ENCODE data around the gene GTPBP6. TPM values are rescaled to one million over a fixed set of nuclear protein-coding genes. Genes with fewer than 3 reads are reported as not detected.
A peak's percentile ranks its signal among the peaks of the same experiment; 100 is the strongest.
"Not testable (repeated sequence)": the region's sequence is repeated elsewhere in the genome, so short reads cannot be mapped to it uniquely, and the experiment has no call there.

GTPBP6 gene
- total and polyA plus RNA-seq, 10 donors: 25.4 to 69.4 (median 43.8) TPM

DNA sequence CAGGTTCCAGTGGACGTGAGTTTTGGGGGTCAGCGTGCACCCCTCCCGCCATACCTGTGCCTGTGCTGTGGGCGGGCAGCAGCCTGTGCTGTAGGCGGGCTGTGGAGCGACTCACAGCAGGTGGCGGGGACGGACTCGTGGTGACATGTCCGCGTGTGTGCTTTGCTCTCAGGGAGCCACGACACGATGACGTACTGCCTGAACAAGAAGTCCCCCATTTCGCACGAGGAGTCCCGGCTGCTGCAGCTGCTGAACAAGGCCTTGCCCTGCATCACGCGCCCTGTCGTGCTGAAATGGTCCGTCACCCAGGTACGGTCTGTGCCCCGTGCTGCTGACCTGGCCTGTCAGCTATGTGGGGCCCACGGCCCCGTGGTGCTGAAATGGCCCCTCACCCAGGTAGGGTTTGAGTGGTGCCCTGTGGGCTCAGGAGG is 30.0 kb downstream of the GTPBP6 start:
- Histone ChIP-seq H3K4me3 (no peak overlapping the region), H3K27ac (no peak overlapping the region), H3K36me3 (peaks cover 3 to 88% (median 66%) of the 10 kb centered on the region in 6 donors), H3K9me3 (peaks cover 0 to 5% (median 0%) of the 10 kb centered on the region in 8 donors), H3K27me3 (replicated peaks in 1 of 7) (no peaks in the 10 kb centered on the region), H3K4me1 (peaks cover 0 to 7% (median 3%) of the 10 kb centered on the region in 6 donors)
- DNase-seq: peak; percentile 67
- peak in 1 of 3 donors; percentile 20 for TF ChIP-seq POLR2AphosphoS5 (IDR thresholded peaks at IDR 0.05)
- TF ChIP-seq POLR2A (IDR thresholded peaks at IDR 0.05): no peak
- WGBS, 5 donors: 94 to 99% (median 95%) methylated on average over 21 to 25 of the region's 25 CpGs
- intact Hi-C loops (cut with DNase I; ENCODE audit: low total_unique reads): no loop called here

DNA sequence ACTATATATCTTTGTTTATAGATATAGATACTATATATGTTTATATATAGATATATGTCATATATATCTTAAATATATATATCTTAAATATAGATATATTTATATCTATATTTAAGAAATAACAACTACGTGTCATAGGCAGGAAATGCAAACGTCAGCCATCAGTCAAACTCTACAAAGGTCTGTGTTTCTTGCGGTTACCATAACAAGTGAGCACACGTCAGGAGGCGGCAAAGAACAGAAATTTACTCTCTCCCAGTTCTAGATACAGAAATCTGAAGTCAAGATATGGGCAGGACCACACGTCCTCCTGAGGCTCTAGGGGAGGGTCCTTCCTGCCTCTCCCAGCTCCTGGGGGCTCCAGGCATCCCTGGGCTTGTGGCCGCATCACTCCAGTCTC is 30.9 kb downstream of the GTPBP6 start:
- WGBS, 5 donors: 86 to 92% (median 88%) methylated on average over 7 of the region's 7 CpGs
- DNase-seq: no peak
- intact Hi-C loops (cut with DNase I; ENCODE audit: low total_unique reads): no loop called here
- TF ChIP-seq POLR2A (IDR thresholded peaks at IDR 0.05): no peak
- TF ChIP-seq, protein P1, sequence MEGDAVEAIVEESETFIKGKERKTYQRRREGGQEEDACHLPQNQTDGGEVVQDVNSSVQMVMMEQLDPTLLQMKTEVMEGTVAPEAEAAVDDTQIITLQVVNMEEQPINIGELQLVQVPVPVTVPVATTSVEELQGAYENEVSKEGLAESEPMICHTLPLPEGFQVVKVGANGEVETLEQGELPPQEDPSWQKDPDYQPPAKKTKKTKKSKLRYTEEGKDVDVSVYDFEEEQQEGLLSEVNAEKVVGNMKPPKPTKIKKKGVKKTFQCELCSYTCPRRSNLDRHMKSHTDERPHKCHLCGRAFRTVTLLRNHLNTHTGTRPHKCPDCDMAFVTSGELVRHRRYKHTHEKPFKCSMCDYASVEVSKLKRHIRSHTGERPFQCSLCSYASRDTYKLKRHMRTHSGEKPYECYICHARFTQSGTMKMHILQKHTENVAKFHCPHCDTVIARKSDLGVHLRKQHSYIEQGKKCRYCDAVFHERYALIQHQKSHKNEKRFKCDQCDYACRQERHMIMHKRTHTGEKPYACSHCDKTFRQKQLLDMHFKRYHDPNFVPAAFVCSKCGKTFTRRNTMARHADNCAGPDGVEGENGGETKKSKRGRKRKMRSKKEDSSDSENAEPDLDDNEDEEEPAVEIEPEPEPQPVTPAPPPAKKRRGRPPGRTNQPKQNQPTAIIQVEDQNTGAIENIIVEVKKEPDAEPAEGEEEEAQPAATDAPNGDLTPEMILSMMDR (IDR thresholded peaks at IDR 0.05 in 8 of 11, conservative IDR thresholded peaks at IDR 0.05 in 3 of 11): no peak
- no peak for TF ChIP-seq POLR2AphosphoS5 (IDR thresholded peaks at IDR 0.05)
- peaks cover 0 to 79% (median 57%) of the 10 kb centered on the region in 6 donors for H3K36me3 ChIP-seq
- no peaks in the 10 kb centered on the region for H3K9me3 ChIP-seq
- no peaks in the 10 kb centered on the region for H3K27me3 ChIP-seq (replicated peaks in 1 of 7)
- no peak overlapping the region for H3K4me3 ChIP-seq
- no peak overlapping the region for H3K27ac ChIP-seq
- peaks cover 0 to 12% (median 4%) of the 10 kb centered on the region in 6 donors for H3K4me1 ChIP-seq

DNA sequence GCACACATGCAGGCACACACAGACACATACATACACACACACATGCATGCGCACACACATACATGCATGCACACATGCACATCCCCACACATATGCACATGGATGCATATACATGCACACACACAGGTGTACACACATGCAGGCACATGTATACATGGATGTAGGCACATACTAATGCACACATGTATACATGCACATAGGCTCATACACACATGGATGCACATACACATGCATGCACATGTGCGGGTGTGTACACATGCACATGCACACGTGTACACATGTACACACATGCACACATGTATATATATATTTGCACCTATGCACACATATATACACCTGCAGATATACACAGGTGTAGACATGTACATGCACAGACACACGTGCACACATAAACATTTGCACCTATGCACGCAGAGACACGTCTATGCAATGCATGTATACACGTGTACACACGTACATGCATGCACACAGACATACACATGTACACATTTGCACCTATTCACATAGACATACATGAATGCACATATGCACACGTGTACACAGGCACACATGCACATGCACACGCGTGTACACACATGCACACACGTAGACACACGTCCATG is 33.4 kb downstream of the GTPBP6 start:
- H3K4me3 ChIP-seq: no peak overlapping the region
- no peaks in the 10 kb centered on the region for H3K9me3 ChIP-seq
- H3K27me3 ChIP-seq (replicated peaks in 1 of 7): no peaks in the 10 kb centered on the region
- 95 to 96% (median 96%) methylated on average over 13 of the region's 13 CpGs for WGBS, 5 donors
- peak; percentile 27 for DNase-seq
- H3K4me1 ChIP-seq: peaks cover 0 to 30% (median 16%) of the 10 kb centered on the region in 6 donors
- TF ChIP-seq, protein P1 (IDR thresholded peaks at IDR 0.05 in 8 of 11, conservative IDR thresholded peaks at IDR 0.05 in 3 of 11): no peak
- no peak for TF ChIP-seq POLR2A (IDR thresholded peaks at IDR 0.05)
- no peak for TF ChIP-seq POLR2AphosphoS5 (IDR thresholded peaks at IDR 0.05)
- H3K36me3 ChIP-seq: peaks cover 0 to 54% (median 35%) of the 10 kb centered on the region in 6 donors
- intact Hi-C loops (cut with DNase I; ENCODE audit: low total_unique reads): no loop called here
- no peak overlapping the region for H3K27ac ChIP-seq

DNA sequence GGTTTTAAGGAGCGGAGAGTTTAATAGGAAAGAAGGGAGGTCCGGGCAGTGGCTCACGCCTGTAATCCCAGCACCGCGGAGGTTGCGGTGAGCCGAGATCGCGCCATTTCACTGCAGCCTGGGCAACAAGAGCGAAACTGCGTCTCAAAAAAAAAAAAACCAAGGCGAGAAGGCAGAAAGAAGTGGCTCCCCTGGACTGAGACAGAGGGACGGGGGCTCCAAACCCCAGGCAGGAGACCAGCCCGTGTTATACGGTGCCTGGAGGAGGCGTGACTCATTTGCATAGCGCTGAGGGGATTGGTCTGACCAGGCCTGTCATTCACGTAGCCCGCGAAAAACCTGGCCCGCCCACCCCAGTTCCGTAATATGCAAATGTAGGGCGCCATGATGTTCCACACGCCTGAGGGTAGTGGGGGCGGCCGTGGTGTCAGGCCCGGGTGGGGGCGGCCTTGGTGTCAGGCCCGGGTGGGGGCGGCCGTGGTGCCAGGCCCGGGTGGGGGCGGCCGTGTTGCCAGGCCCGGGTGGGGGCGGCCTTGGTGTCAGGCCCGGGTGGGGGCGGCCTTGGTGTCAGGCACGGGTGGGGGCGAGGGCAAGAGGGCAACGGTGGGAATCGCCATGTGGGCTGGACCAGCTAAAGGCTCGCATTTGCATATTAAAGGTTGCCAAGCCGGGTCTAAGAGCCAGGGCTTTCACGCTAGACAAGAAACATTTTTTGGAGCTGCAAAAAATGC is 35.3 kb downstream of the GTPBP6 start:
- TF ChIP-seq POLR2AphosphoS5 (IDR thresholded peaks at IDR 0.05): peak; percentile 35 to 54 (median 41)
- no peak for TF ChIP-seq POLR2A (IDR thresholded peaks at IDR 0.05)
- Histone ChIP-seq H3K4me1 (peaks cover 6 to 48% (median 23%) of the 10 kb centered on the region in 6 donors), H3K27me3 (replicated peaks in 1 of 7) (no peaks in the 10 kb centered on the region), H3K27ac (peak overlapping the region in 6 of 8 donors; percentile 55 to 86 (median 79)), H3K9me3 (no peaks in the 10 kb centered on the region), H3K36me3 (peaks cover 0 to 35% (median 17%) of the 10 kb centered on the region in 6 donors), H3K4me3 (peak overlapping the region; percentile 40 to 74 (median 49))
- WGBS, 5 donors: 1 to 3% (median 1%) methylated on average over 31 to 45 of the region's 45 CpGs
- DNase-seq: peak; percentile 96
- intact Hi-C loops (cut with DNase I; ENCODE audit: low total_unique reads): no loop called here

DNA sequence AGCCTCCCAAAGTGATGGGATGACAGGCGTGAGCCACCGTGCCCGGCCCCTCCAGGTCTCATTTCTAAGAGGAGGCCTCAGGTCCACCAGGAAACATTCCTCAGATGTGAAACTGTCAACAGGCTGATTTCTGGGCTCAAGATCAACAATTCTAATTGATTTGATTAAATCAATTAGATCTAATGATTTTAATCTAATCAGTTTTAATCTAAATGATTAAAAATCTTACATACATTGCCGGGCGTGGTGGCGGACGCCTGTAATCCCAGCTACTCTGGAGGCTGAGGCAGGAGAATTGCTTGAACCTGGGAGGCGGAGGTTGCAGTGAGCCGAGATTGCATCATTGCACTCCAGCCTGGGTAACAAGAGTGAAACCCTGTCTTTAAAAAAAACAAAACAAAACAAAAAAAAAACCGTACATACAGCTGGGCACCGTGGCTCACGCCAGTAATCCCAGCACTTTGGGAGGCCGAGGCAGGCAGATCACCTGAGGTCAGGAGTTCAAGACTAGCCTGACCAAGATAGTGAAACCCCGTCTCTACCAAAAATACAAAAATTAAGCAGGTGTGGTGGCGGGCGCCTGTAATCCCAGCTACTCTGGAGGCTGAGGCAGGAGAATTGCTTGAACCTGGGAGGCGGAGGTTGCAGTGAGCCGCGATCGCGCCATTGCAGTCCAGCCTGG is 36.5 kb downstream of the GTPBP6 start:
- Histone ChIP-seq H3K4me3 (peak overlapping the region in 1 of 8 donors; percentile 53), H3K27ac (peak overlapping the region in 3 of 8 donors; percentile 52 to 67 (median 60)), H3K36me3 (peaks cover 0 to 28% (median 10%) of the 10 kb centered on the region in 6 donors), H3K4me1 (peaks cover 6 to 51% (median 23%) of the 10 kb centered on the region in 6 donors)
- H3K9me3 ChIP-seq; intact Hi-C loops (cut with DNase I; ENCODE audit: low total_unique reads); H3K27me3 ChIP-seq (replicated peaks in 1 of 7): not testable (repeated sequence)
- 75 to 85% (median 80%) methylated on average over 21 of the region's 21 CpGs for WGBS, 5 donors
- peak; percentile 49 for DNase-seq

All from spleen (tissue), 11 donors.